Measurements from ENCODE around the gene ANGPTL8. TPM values are rescaled to one million over a fixed set of nuclear protein-coding genes. Genes with fewer than 3 reads are reported as not detected.

The ANGPTL8 gene
- total and polyA plus RNA-seq, 3 donors from 2014 or later: not detected

DNA sequence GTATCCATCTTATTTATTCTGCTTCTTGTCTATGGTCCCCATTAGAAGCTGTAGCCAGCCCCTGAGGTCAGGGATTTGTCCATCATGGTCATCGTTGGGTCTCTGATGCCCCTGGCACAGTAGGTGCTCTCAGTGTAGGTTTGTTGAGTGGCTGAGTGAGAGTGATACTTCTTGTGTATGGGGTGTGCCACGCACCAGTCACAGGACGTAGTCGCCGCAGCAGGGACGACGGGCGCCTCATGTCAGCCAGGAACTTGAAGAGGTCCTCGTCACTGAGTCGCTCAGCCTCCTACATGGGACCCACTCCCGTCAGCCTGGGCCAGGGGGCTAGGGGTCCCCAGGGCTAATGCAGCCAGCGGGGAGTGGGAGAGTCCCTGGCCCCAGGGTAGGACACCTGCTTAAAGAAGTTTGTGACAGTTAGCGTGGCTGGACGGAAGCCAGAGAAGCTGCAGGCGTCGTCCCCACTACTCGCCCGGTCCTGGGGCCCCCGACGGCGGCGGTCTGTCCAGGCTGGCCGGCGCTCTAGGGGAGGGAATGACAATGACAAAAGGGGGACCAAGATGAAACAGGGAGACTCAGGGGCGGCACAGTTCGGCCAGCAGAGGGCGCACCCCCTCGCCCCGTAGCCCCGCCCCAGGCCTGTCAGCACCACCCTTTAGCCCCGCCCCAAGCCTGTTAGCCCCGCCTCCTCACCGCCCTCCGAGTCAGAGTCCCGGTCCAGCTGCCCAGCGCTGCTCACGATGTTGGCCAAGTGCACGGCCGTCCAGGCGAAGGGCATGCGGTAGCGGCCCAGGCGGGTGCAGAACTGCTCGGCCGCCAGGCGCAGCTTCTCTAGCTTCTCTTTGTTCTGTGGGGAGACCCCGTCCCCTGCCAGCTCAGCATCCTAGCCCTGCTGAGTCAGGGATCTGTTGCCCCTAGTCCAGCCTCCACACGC is 3.7 kb downstream of the ANGPTL8 start:
- Histone ChIP-seq H3K27me3 (no peaks in the 10 kb centered on the region), H3K27ac (peak overlapping the region; percentile 42 to 71), H3K36me3 (ENCODE audit: low read depth, missing control alignments) (no peaks in the 10 kb centered on the region), H3K9me3 (no peaks in the 10 kb centered on the region), H3K4me3 (no peak overlapping the region), H3K4me1 (peaks cover 16% of the 10 kb centered on the region)
- intact Hi-C loops (cut with DNase I; ENCODE audit: low total_unique reads): no loop called here
- no peak for TF ChIP-seq POLR2A (IDR thresholded peaks at IDR 0.05)
- TF ChIP-seq, protein P1, sequence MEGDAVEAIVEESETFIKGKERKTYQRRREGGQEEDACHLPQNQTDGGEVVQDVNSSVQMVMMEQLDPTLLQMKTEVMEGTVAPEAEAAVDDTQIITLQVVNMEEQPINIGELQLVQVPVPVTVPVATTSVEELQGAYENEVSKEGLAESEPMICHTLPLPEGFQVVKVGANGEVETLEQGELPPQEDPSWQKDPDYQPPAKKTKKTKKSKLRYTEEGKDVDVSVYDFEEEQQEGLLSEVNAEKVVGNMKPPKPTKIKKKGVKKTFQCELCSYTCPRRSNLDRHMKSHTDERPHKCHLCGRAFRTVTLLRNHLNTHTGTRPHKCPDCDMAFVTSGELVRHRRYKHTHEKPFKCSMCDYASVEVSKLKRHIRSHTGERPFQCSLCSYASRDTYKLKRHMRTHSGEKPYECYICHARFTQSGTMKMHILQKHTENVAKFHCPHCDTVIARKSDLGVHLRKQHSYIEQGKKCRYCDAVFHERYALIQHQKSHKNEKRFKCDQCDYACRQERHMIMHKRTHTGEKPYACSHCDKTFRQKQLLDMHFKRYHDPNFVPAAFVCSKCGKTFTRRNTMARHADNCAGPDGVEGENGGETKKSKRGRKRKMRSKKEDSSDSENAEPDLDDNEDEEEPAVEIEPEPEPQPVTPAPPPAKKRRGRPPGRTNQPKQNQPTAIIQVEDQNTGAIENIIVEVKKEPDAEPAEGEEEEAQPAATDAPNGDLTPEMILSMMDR (IDR thresholded peaks at IDR 0.05): peak; percentile 30 to 84 (median 37)
- 36 to 42% methylated on average over 17 to 36 of the region's 48 CpGs for WGBS, 2 donors
- DNase-seq: peak; percentile 95

DNA sequence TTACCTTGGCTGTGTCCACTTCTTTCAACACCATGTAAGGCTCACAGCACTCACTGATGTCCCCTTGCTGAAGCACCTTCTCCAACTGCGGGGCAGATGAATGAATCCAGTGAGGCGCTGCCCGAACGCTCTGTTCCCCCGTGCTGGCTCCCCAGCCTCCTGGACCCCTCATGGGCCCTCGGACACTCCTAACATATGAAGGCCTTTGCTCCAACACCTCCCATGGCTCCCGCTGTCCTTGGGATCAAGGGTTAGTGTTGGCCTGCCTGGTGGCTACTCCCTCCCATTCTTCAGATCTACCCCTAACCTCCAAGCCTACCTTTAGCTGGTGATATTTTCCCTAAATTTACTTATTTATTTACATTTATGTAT is 4.4 kb downstream of the ANGPTL8 start:
- Histone ChIP-seq H3K36me3 (ENCODE audit: low read depth, missing control alignments) (no peaks in the 10 kb centered on the region), H3K9me3 (no peaks in the 10 kb centered on the region), H3K4me1 (peaks cover 16% of the 10 kb centered on the region), H3K4me3 (no peak overlapping the region), H3K27ac (peak overlapping the region; percentile 42 to 71), H3K27me3 (no peaks in the 10 kb centered on the region)
- 66 to 74% methylated on average over 7 of the region's 7 CpGs for WGBS, 2 donors
- no peak for DNase-seq
- no peak for TF ChIP-seq POLR2A (IDR thresholded peaks at IDR 0.05)
- TF ChIP-seq, protein P1 (IDR thresholded peaks at IDR 0.05): no peak
- intact Hi-C loops (cut with DNase I; ENCODE audit: low total_unique reads): no loop called here

DNA sequence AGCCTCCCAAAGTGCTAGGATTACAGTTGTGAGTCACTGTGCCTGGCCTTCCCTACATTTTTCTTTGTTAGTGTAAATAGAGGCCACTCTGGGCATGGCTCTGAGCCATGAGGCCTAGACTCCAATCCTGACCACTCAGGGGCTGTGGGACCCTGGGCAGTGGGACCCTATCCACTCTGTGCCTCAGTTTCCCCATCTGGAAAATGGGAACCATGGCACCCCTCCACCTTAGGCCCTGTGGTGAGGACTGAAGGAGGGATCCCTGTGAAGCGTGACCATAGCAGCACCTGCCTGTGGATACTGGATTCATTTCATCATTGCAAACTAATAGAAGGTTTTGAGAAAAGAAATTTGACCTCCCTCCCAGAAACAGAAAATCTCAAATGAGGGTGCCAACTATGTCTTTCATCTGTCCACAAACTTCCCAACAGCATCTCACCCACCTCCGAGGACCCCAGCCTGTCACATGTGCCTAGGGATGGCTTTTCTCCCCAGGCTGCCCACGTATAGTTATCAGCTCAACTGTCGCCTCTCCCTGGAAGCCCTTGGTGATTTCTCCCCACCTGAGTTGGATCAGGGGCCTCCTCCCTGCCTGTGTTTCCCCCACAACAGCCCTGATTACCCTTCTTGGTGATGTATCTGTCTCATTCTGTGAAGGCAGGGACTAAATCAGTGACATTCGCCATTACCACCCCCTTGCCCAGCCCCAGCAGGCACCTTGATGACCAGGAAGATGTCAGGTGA is 5.6 kb downstream of the ANGPTL8 start:
- no peaks in the 10 kb centered on the region for H3K36me3 ChIP-seq (ENCODE audit: low read depth, missing control alignments)
- peaks cover 16% of the 10 kb centered on the region for H3K4me1 ChIP-seq
- 92 to 95% methylated on average over 4 to 5 of the region's 5 CpGs for WGBS, 2 donors
- no peak for DNase-seq
- intact Hi-C loops (cut with DNase I; ENCODE audit: low total_unique reads): no loop called here
- no peaks in the 10 kb centered on the region for H3K27me3 ChIP-seq
- H3K27ac ChIP-seq: no peak overlapping the region
- TF ChIP-seq, protein P1 (IDR thresholded peaks at IDR 0.05): no peak
- no peak for TF ChIP-seq POLR2A (IDR thresholded peaks at IDR 0.05)
- H3K4me3 ChIP-seq: no peak overlapping the region
- no peaks in the 10 kb centered on the region for H3K9me3 ChIP-seq

DNA sequence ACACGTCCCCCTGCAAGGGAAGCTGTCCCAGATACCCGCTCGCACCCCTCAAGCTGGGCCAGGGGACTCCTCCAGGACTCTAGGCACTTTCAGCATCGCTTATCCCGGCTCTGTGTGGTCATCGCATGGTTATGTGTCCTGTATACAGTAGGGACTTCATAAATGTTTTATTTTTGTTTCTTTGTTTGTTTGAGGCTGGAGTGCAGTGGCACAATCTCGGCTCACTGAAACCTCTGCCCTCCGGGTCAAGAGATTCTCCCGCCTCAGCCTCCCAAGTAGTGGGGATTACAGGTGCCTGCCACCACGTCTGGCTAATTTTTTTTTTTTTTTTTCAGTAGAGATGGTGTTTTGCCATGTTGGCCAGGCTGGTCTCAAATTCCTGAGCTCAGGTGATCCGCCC is 7.5 kb downstream of the ANGPTL8 start:
- DNase-seq: no peak
- Histone ChIP-seq H3K4me3 (no peak overlapping the region), H3K27me3 (no peaks in the 10 kb centered on the region), H3K9me3 (no peaks in the 10 kb centered on the region), H3K36me3 (ENCODE audit: low read depth, missing control alignments) (no peaks in the 10 kb centered on the region), H3K27ac (peak overlapping the region in 1 of 2 donors; percentile 70), H3K4me1 (peaks cover 16% of the 10 kb centered on the region)
- intact Hi-C loops (cut with DNase I; ENCODE audit: low total_unique reads): no loop called here
- TF ChIP-seq, protein P1 (IDR thresholded peaks at IDR 0.05): no peak
- no peak for TF ChIP-seq POLR2A (IDR thresholded peaks at IDR 0.05)
- 88 to 90% methylated on average over 11 of the region's 11 CpGs for WGBS, 2 donors
